AG09309 (cell line): ENCODE data around the gene FHOD3.
A peak's percentile ranks its signal among the peaks of the same experiment; 100 is the strongest.

Experiments
- DNase-seq: peaks from one replicate; pipeline ENCODE4 v3.0.0-alpha.2; 2010; ENCODE audit warnings: low read depth
- H3K4me3 ChIP-seq: 2 replicates; pipeline ENCODE4 v1.5.1; 2011; ENCODE audit warnings: mild to moderate bottlenecking, low read depth, low read length, moderate library complexity; ENCODE audit not compliant: control insufficient read depth
- CTCF ChIP-seq: IDR thresholded peaks from 2 replicates; pipeline ENCODE4 v1.5.1; 2011; ENCODE audit warnings: mild to moderate bottlenecking, low read depth, low read length, inconsistent platforms; ENCODE audit not compliant: insufficient read depth, control insufficient read depth; ENCODE audit errors: missing control alignments

The FHOD3 gene

GRCh38 chr18:36786686-36787085 is 489.2 kb downstream of the FHOD3 start:
- no peak overlapping the region for H3K4me3 ChIP-seq
- TF ChIP-seq CTCF = no peak
- DNase-seq = peak; percentile 52

- no peak overlapping the region for H3K4me3 ChIP-seq
- no peak for TF ChIP-seq CTCF
- DNase-seq = no peak
Observed at GRCh38 chr18:36792634-36793283, 495.2 kb downstream of the FHOD3 start.

GRCh38 chr18:36798738-36799473 is 501.4 kb downstream of the FHOD3 start:
- TF ChIP-seq CTCF = no peak
- no peak for DNase-seq
- no peak overlapping the region for H3K4me3 ChIP-seq

- no peak for TF ChIP-seq CTCF
- H3K4me3 ChIP-seq = no peak overlapping the region
- DNase-seq = no peak
Observed at GRCh38 chr18:36805105-36805504, 507.6 kb downstream of the FHOD3 start.

GRCh38 chr18:36808681-36809080 is 511.2 kb downstream of the FHOD3 start:
- no peak for TF ChIP-seq CTCF
- peak; percentile 38 for DNase-seq
- no peak overlapping the region for H3K4me3 ChIP-seq

GRCh38 chr18:36809590-36810381 is 512.3 kb downstream of the FHOD3 start:
- DNase-seq = peak; percentile 47
- H3K4me3 ChIP-seq = no peak overlapping the region
- peak; percentile 83 for TF ChIP-seq CTCF
